Neural cell (in vitro differentiated cells): ENCODE results near the gene IGF1R. TPM values are rescaled to one million over a fixed set of nuclear protein-coding genes. Genes with fewer than 3 reads are reported as not detected.

Source experiments
- H2AFZ ChIP-seq: fragments of 200-600, 300-800 bp; sonication (generic), shearing (Covaris generic); 2 replicates; pipeline ENCODE4 v1.6.0; 2014; ENCODE audit warnings: low read depth, mild to moderate bottlenecking, antibody characterized with exemption, low read length, moderate library complexity
- H3F3A ChIP-seq: fragments of 200-600 bp; shearing (Covaris generic); 2 replicates; pipeline ENCODE4 v1.6.1; 2016; ENCODE audit warnings: mild to moderate bottlenecking, moderate library complexity, mixed read lengths, antibody characterized with exemption, low read length; ENCODE audit not compliant: insufficient read depth, poor library complexity, severe bottlenecking
- H3K27ac ChIP-seq: fragments of 200-600, 300-800 bp; sonication (generic), shearing (Covaris generic); 2 replicates; pipeline ENCODE4 v1.5.1; 2014; ENCODE audit warnings: mild to moderate bottlenecking, low read length, moderate library complexity
- H3K27me3 ChIP-seq: fragments of 300-800, 200-600 bp; sonication (generic), shearing (Covaris generic); 2 replicates; pipeline ENCODE4 v1.6.0; 2014; ENCODE audit warnings: mild to moderate bottlenecking, low read depth, low read length, moderate library complexity; ENCODE audit not compliant: insufficient read depth
- H3K36me3 ChIP-seq: fragments of 300-800, 200-600 bp; sonication (generic), shearing (Covaris generic); 2 replicates; pipeline ENCODE4 v1.5.1; 2014; ENCODE audit warnings: mild to moderate bottlenecking, antibody characterized with exemption, low read length, moderate library complexity; ENCODE audit not compliant: insufficient read depth
- H3K4me2 ChIP-seq: fragments of 300-800, 200-600 bp; sonication (generic), shearing (Covaris generic); 2 replicates; pipeline ENCODE4 v1.6.0; 2014; ENCODE audit warnings: mild to moderate bottlenecking, low read length
- H3K4me3 ChIP-seq: fragments of 300-800, 200-600 bp; sonication (generic), shearing (Covaris generic); 2 replicates; pipeline ENCODE4 v1.5.1; 2014; ENCODE audit warnings: mild to moderate bottlenecking, low read length, moderate library complexity
- H3K79me2 ChIP-seq: fragments of 200-600 bp; shearing (Covaris generic); replicated peaks from 2 replicates; pipeline ENCODE4 v1.6.0; 2014; ENCODE audit warnings: mild to moderate bottlenecking, low read length, moderate library complexity; ENCODE audit not compliant: insufficient read depth
- H3K9ac ChIP-seq: fragments of 300-800, 200-600 bp; sonication (generic), shearing (Covaris generic); 2 replicates; pipeline ENCODE4 v1.6.1; 2016; ENCODE audit warnings: mild to moderate bottlenecking, low read length, mixed read lengths
- H3K9me2 ChIP-seq: fragments of 200-600 bp; shearing (Covaris generic); 2 replicates; pipeline ENCODE4 v1.6.1; 2016; ENCODE audit warnings: mild to moderate bottlenecking, low read length, mixed read lengths; ENCODE audit not compliant: insufficient read depth
- H3K9me3 ChIP-seq: fragments of 200-600, 300-800 bp; sonication (generic), shearing (Covaris generic); 2 replicates; pipeline ENCODE4 v1.6.1; 2016; ENCODE audit warnings: mild to moderate bottlenecking, mixed run types, low read length, moderate library complexity, mixed read lengths
- H4K20me1 ChIP-seq: fragments of 200-600 bp; shearing (Covaris generic); 2 replicates; pipeline ENCODE4 v1.6.1; 2016; ENCODE audit warnings: mild to moderate bottlenecking, mixed run types; ENCODE audit not compliant: insufficient read depth
- EP300 ChIP-seq: fragments of 450-650 bp; conservative IDR thresholded peaks from 2 replicates; pipeline ENCODE4 v1.6.1; 2014; ENCODE audit warnings: antibody characterized with exemption, mild to moderate bottlenecking, moderate library complexity; ENCODE audit not compliant: poor library complexity, severe bottlenecking
- EZH2 ChIP-seq: fragments of 200-600, 300-800 bp; shearing (Covaris generic), sonication (generic); IDR thresholded peaks from 2 replicates; pipeline ENCODE4 v1.6.1; 2014; ENCODE audit warnings: antibody characterized with exemption, low read length, borderline replicate concordance, mild to moderate bottlenecking; ENCODE audit not compliant: insufficient read depth, poor library complexity, severe bottlenecking
- MXI1 ChIP-seq: fragments of 450-650 bp; conservative IDR thresholded peaks from 2 replicates; pipeline ENCODE4 v1.6.1; 2014; ENCODE audit warnings: antibody characterized with exemption, mild to moderate bottlenecking; ENCODE audit not compliant: poor library complexity, severe bottlenecking
- POLR2AphosphoS5 ChIP-seq: IDR thresholded peaks from 2 replicates; pipeline ENCODE4 v1.6.1; 2012
- RAD21 ChIP-seq: fragments of 450-650 bp; conservative IDR thresholded peaks from 2 replicates; pipeline ENCODE4 v1.6.1; 2014; ENCODE audit warnings: antibody characterized with exemption, mild to moderate bottlenecking, moderate library complexity
- REST ChIP-seq: IDR thresholded peaks from 2 replicates; pipeline ENCODE4 v1.6.1; 2012; ENCODE audit warnings: borderline replicate concordance
- SMC3 ChIP-seq: fragments of 450-650 bp; conservative IDR thresholded peaks from 2 replicates; pipeline ENCODE4 v1.6.1; 2014; ENCODE audit warnings: antibody characterized with exemption, mild to moderate bottlenecking, moderate library complexity; ENCODE audit not compliant: poor library complexity
- TAF1 ChIP-seq: IDR thresholded peaks from 2 replicates; pipeline ENCODE4 v1.6.1; 2012; ENCODE audit warnings: low read depth
- polyA plus RNA-seq: library from polyadenylated mRNA; depleted of rRNA; stranded (reverse); fragments of >200 nt; gene quantifications from 2 replicates; pipeline ENCODE4 v1.2.3, GENCODE V29; 2014
- TF ChIP-seq, protein P1 (sequence below): fragments of 450-650 bp; IDR thresholded peaks from 2 replicates; pipeline ENCODE4 v1.5.1; 2014; ENCODE audit warnings: antibody characterized with exemption, mild to moderate bottlenecking, moderate library complexity; ENCODE audit not compliant: poor library complexity, severe bottlenecking

Gene IGF1R
- polyA plus RNA-seq, 1 donor from 2014 or later, result 10.9 TPM

DNA sequence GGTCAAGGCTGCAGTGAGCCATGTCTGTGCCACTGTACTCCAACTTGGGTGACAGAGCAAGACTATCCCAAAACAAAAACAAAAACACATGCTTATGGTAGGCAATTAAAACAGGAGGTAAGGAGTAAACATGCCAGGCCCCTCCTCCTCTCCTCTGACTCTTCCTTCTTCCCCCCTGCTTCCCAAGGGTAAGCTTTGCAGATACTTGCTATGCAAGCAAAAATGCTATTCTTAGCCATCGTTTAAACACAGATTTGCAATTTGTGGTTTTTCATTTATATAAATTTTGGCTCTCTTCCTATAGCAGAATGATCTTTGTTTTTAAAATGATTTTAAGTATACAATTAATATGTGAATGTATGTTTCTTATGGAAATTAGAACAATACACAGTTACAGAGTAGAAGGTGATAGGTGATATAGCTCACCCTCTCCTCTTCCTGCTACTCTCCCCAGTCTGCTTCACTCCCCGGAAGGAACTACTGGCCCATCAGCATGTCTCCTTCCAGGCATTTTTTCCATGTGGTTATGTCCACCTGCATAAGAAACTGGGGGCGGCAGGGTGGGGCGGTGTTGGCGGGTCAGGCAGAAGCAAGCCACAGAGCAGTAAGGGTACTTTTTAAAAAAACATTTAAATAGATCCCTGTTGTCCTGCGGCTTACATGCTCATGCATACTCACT lies 42.1 kb downstream of the IGF1R start:
- no peaks in the 10 kb centered on the region for H3K36me3 ChIP-seq
- H3K27me3 ChIP-seq, result no peaks in the 10 kb centered on the region
- H3K9ac ChIP-seq, result no peak overlapping the region
- no peaks in the 10 kb centered on the region for H4K20me1 ChIP-seq
- no peak overlapping the region for H2AFZ ChIP-seq
- TF ChIP-seq SMC3, result no peak
- no peak for TF ChIP-seq POLR2AphosphoS5
- TF ChIP-seq RAD21, result no peak
- TF ChIP-seq REST, result no peak
- TF ChIP-seq, protein P1, sequence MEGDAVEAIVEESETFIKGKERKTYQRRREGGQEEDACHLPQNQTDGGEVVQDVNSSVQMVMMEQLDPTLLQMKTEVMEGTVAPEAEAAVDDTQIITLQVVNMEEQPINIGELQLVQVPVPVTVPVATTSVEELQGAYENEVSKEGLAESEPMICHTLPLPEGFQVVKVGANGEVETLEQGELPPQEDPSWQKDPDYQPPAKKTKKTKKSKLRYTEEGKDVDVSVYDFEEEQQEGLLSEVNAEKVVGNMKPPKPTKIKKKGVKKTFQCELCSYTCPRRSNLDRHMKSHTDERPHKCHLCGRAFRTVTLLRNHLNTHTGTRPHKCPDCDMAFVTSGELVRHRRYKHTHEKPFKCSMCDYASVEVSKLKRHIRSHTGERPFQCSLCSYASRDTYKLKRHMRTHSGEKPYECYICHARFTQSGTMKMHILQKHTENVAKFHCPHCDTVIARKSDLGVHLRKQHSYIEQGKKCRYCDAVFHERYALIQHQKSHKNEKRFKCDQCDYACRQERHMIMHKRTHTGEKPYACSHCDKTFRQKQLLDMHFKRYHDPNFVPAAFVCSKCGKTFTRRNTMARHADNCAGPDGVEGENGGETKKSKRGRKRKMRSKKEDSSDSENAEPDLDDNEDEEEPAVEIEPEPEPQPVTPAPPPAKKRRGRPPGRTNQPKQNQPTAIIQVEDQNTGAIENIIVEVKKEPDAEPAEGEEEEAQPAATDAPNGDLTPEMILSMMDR, result no peak
- TF ChIP-seq MXI1, result no peak
- no peak for TF ChIP-seq EP300
- TF ChIP-seq EZH2, result no peak
- no peak for TF ChIP-seq TAF1
- peaks cover 71% of the 10 kb centered on the region for H3K79me2 ChIP-seq
- no peak overlapping the region for H3K27ac ChIP-seq
- no peaks in the 10 kb centered on the region for H3K9me2 ChIP-seq
- no peak overlapping the region for H3K4me2 ChIP-seq
- no peak overlapping the region for H3K4me3 ChIP-seq
- no peaks in the 10 kb centered on the region for H3K9me3 ChIP-seq
- H3F3A ChIP-seq, result no peaks in the 10 kb centered on the region

DNA sequence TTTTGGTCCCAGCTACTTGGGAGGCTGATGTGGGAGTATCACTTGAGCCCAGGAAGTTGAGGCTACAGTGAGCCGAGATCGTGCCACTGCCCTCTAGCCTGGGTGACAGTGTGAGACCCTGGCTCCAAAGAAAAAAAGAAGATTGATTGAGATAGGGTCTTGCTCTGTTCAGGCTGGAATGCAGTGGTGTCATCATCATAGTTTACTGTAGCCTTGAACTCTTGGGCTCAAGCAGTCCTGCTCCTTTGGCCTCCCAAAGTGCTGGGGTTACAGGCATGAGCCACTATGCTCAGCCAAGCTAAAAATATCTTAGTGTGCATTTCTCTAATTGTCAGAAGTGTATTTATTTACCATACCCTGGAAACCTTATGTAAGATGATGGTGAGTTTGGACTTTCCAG lies 43.9 kb downstream of the IGF1R start:
- Histone ChIP-seq H3K4me2 (no peak overlapping the region), H3K9ac (no peak overlapping the region)

More for the DNA sequence above, 43.9 kb downstream of the IGF1R start:
- no peak overlapping the region for H2AFZ ChIP-seq
- H3K36me3 ChIP-seq, result no peaks in the 10 kb centered on the region
- no peaks in the 10 kb centered on the region for H4K20me1 ChIP-seq
- peaks cover 71% of the 10 kb centered on the region for H3K79me2 ChIP-seq
- no peak overlapping the region for H3K27ac ChIP-seq
- TF ChIP-seq, protein P1, result no peak
- TF ChIP-seq EZH2 (no peak), TAF1 (no peak), EP300 (no peak), SMC3 (no peak), REST (no peak), MXI1 (no peak), POLR2AphosphoS5 (no peak), RAD21 (no peak)
- H3K27me3 ChIP-seq, result no peaks in the 10 kb centered on the region
- no peaks in the 10 kb centered on the region for H3K9me3 ChIP-seq
- H3K4me3 ChIP-seq, result no peak overlapping the region
- no peaks in the 10 kb centered on the region for H3K9me2 ChIP-seq
- no peaks in the 10 kb centered on the region for H3F3A ChIP-seq
